ENCODE data around the gene COMMD10.

GRCh38 chr5:116231288-116231687 is 146.5 kb downstream of the COMMD10 start:
- TF ChIP-seq EZH2 (IDR thresholded peaks at IDR 0.05; ENCODE audit: insufficient read depth, poor library complexity, severe bottlenecking) (no peak), EZH2phosphoT487 (IDR thresholded peaks at IDR 0.05; ENCODE audit: insufficient read depth, low read depth) (no peak)

All from GM23248 (cell line).